Measurements from ENCODE around the gene IQSEC2. TPM values are rescaled to one million over a fixed set of nuclear protein-coding genes. Genes with fewer than 3 reads are reported as not detected.

The IQSEC2 gene
- total RNA-seq, 1 experiment from 2014 or later = 19.8 TPM

- Mint-ChIP-seq H3K27ac (ENCODE audit: low read depth, unreplicated experiment) (peak overlapping the region; percentile 37), H3K4me3 (ENCODE audit: unreplicated experiment) (peak overlapping the region; percentile 20), H3K4me1 (ENCODE audit: insufficient read depth, unreplicated experiment) (peaks cover 30% of the 10 kb centered on the region), H3K36me3 (ENCODE audit: insufficient read depth, unreplicated experiment) (peaks cover 15% of the 10 kb centered on the region), H3K27me3 (ENCODE audit: insufficient read depth, unreplicated experiment) (peaks cover 34% of the 10 kb centered on the region), H3K9me3 (ENCODE audit: unreplicated experiment) (no peaks in the 10 kb centered on the region)
- BruUV-seq (replicated peaks) = no TSS peak
- POLR2A ChIA-PET = interaction anchor here (0.6 to 5.2 kb wide), 6 partner anchors 11 to 52 kb away, joined by 3 to 22 read pairs (median 3); partner anchors contain the start of gene IQSEC2
- peak; percentile 89 for DNase-seq (ENCODE audit: unreplicated experiment)
- intact Hi-C loops (cut with micrococcal nuclease) = loop anchor here (2.0 kb wide), 2 partner anchors 17 to 39 kb away; partner anchors contain the start of genes IQSEC2 and KDM5C
- TF ChIP-seq, protein P1, sequence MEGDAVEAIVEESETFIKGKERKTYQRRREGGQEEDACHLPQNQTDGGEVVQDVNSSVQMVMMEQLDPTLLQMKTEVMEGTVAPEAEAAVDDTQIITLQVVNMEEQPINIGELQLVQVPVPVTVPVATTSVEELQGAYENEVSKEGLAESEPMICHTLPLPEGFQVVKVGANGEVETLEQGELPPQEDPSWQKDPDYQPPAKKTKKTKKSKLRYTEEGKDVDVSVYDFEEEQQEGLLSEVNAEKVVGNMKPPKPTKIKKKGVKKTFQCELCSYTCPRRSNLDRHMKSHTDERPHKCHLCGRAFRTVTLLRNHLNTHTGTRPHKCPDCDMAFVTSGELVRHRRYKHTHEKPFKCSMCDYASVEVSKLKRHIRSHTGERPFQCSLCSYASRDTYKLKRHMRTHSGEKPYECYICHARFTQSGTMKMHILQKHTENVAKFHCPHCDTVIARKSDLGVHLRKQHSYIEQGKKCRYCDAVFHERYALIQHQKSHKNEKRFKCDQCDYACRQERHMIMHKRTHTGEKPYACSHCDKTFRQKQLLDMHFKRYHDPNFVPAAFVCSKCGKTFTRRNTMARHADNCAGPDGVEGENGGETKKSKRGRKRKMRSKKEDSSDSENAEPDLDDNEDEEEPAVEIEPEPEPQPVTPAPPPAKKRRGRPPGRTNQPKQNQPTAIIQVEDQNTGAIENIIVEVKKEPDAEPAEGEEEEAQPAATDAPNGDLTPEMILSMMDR (IDR thresholded peaks at IDR 0.05; ENCODE audit: unreplicated experiment) = no peak
- CTCF ChIA-PET = interaction anchor here (0.8 to 1.3 kb wide), 4 partner anchors 19 to 219 kb away, joined by 4 to 5 read pairs (median 4); no protein-coding TSS in a partner anchor
These were observed 17.7 kb downstream of the IQSEC2 start for GRCh38 chrX:53263597-53264094.

- no TSS peak for BruUV-seq (replicated peaks)
- POLR2A ChIA-PET = interaction anchor here (0.6 to 5.2 kb wide), 5 partner anchors 10 to 51 kb away, joined by 3 to 22 read pairs (median 3); partner anchors contain the start of gene IQSEC2
- Mint-ChIP-seq H3K4me1 (ENCODE audit: insufficient read depth, unreplicated experiment) (peaks cover 30% of the 10 kb centered on the region), H3K36me3 (ENCODE audit: insufficient read depth, unreplicated experiment) (peaks cover 15% of the 10 kb centered on the region), H3K27ac (ENCODE audit: low read depth, unreplicated experiment) (no peak overlapping the region), H3K4me3 (ENCODE audit: unreplicated experiment) (no peak overlapping the region), H3K27me3 (ENCODE audit: insufficient read depth, unreplicated experiment) (peaks cover 39% of the 10 kb centered on the region), H3K9me3 (ENCODE audit: unreplicated experiment) (no peaks in the 10 kb centered on the region)
- DNase-seq (ENCODE audit: unreplicated experiment) = peak; percentile 81
- TF ChIP-seq, protein P1 (IDR thresholded peaks at IDR 0.05; ENCODE audit: unreplicated experiment) = no peak
- intact Hi-C loops (cut with micrococcal nuclease) = loop anchor here (2.0 kb wide), 2 partner anchors 18 to 38 kb away; partner anchors contain the start of genes IQSEC2 and KDM5C
- CTCF ChIA-PET = interaction anchor here (0.8 to 1.4 kb wide), 5 partner anchors 19 to 220 kb away, joined by 3 to 6 read pairs (median 5); no protein-coding TSS in a partner anchor
These were observed 18.4 kb downstream of the IQSEC2 start for GRCh38 chrX:53262918-53263394.

DNA sequence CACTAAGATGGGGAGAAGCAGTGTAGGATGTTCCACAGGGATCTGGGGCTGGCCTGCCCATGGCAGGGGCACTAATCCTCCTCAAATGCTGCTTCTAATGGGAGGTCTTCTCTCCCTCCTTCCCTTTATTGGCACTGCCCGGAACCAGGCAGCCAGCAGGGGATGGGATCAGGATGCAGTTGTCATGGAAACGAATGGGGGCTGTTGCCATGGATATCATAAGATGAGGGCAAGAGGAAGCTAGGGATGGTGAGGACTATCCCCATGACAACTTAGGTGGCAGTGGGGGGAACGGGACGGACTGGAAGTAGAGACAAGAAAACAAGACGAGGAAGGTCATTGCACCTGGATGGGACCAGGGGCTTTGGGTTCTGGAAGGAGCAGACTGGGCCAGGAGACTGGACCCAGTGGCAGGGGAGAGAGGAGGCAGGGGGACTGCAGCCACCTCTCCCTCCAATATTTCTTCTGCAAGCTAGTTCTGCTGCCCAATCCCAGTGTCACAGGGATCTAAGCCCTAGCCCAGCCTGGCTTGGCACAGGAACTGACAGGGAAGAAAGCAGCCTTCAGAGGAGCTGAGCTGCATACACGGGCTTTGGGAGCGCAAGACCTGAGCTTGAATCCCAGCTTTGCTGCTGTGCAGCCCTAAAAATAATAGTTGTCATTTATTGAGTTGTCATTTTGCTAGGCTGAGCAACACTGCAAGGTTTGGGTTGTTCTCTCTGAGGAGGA is 19.0 kb downstream of the IQSEC2 start:
- ChIA-PET POLR2A (interaction anchor here (5.2 kb wide), 1 partner anchor 19 kb away, joined by 22 read pairs; the partner anchor contains the start of gene IQSEC2), CTCF (interaction anchor here (0.7 to 1.4 kb wide), 5 partner anchors 22 to 218 kb away, joined by 3 to 6 read pairs (median 3); no protein-coding TSS in a partner anchor)
- no TSS peak for BruUV-seq (replicated peaks)
- Mint-ChIP-seq H3K27me3 (ENCODE audit: insufficient read depth, unreplicated experiment) (peaks cover 45% of the 10 kb centered on the region), H3K36me3 (ENCODE audit: insufficient read depth, unreplicated experiment) (peaks cover 15% of the 10 kb centered on the region), H3K27ac (ENCODE audit: low read depth, unreplicated experiment) (no peak overlapping the region), H3K4me3 (ENCODE audit: unreplicated experiment) (no peak overlapping the region), H3K4me1 (ENCODE audit: insufficient read depth, unreplicated experiment) (peaks cover 30% of the 10 kb centered on the region), H3K9me3 (ENCODE audit: unreplicated experiment) (no peaks in the 10 kb centered on the region)
- intact Hi-C loops (cut with micrococcal nuclease) = loop anchor here (2.0 kb wide), 2 partner anchors 18 to 38 kb away; partner anchors contain the start of genes IQSEC2 and KDM5C
- DNase-seq (ENCODE audit: unreplicated experiment) = no peak
- TF ChIP-seq, protein P1 (IDR thresholded peaks at IDR 0.05; ENCODE audit: unreplicated experiment) = no peak

Data from MCF 10A (cell line).